NCI-H774 (cell line): ENCODE results near the gene DDN.
A peak's percentile ranks its signal among the peaks of the same experiment; 100 is the strongest.

ENCODE experiments used
- DNase-seq: peaks from one replicate; lab custom pipeline; 2025; lab: John Stamatoyannopoulos, UW

The DDN gene

DNA sequence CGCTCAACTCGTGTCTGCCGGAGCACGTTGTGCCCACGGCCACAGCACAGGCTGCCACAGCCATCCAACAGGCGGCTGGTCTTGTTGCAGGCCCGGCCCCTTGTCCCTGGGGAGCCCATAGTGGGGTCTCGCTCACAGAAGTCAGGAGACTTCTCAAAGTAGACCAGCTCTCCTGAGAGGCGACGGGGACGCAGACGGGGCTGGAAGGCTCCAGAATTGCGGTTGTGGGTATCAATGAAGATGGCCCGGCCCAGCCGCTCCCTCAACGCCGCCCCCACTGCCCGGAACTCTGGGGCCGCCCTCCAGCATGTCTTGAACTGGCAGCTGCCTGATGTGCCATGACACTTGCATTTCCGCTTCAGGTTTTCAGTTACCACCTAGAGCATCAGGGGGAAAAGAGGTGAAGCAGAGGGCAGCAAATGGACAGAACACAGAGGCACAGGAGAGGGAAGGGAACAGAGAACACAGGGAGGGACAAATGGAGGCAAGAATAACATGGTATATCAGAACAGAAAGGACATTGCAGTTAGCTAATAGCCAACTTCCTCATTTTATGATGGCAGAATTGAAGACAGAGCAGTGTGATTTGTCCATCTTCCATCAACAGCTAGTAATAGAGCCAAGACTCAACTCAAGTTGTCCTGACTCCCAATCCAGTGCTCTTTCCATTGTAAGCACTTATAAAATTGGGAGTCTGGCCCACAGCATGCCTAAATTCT lies 32.8 kb downstream of the DDN start:
- DNase-seq: no peak

DNA sequence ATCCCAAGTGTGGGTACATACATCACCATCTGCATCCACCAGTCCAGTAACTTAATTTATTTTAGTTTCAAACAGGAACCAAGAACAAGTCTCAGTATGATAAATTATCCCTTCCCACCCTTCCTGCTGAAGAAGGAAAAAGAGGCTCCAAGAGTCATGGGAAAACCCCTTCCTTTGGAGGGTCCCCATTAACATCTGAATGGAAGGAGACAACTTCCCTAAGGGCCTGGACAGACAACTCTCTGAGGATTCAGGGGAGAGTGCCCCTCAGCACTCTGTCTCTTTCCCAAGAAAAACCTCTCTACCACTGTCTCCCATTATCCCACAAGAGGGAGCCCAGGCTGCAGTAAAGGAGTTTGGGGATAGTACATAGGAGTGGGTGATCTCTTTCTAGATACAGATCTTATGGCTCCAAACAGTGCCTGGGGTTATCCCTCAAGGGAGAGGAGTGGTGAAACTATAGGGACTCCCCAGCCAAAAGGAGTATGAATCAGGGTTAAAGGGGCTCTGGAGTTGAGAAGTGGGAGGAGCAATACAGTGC lies 33.8 kb downstream of the DDN start:
- DNase-seq: no peak

DNA sequence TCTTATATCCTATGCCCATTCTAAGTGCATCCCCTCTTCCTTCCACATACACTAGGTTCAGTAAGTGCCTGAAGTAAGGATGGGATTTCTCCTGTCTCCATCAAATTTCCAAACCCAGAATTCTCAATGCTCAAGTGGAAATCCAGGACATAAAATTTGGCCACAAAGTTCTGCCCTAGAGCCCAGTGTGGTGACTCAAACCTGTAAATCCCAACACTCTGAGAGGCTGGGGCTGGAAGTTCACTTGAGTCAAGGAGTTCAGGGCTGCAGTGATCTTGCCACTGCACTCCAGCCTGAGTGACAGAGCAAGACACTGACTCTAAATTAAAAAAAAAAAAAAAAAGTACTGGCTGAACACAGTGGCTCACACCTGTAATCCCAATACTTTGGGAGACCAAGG lies 37.4 kb downstream of the DDN start:
- no peak for DNase-seq

DNA sequence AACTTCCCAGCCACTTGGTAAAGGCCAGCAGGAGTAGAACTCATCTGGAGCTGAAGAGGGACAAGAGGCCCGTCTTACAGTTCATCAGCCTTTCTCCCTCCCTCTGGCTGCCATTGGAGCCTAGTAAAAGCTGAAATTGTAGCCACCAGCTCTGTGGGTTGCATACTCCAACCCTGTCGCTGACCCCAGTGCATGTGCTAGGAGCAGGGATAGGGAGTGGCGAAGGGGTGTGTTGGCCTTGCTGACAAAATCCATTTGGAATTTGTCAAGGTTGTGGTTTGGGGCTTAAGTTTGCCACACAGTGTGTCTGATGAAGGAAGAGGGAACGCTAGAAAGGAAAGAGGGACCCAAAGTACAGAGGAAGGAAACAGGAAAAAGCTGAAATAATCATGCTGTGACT lies 37.8 kb downstream of the DDN start:
- no peak for DNase-seq

DNA sequence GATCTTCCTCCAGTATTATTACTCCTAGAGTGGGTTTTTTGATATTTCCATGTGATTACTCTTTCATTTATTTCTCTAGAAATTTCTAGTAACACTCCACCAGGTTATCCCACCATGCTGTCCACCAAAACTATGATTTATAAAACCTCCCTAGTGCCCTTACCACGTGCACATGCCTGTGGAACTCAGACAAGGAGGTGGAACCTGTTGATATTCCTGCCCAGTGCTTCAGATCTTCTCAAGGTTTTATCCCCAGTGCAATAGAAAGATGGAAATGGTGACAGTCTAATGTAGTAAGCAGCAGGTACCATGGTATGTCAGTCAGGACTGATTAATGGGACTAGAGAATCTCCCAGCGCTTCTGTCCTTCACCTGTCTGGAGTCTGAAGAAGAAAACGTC lies 38.3 kb downstream of the DDN start:
- no peak for DNase-seq

GRCh38 chr12:48958049-48958388 lies 41.2 kb downstream of the DDN start:
- DNase-seq: no peak

GRCh38 chr12:48957141-48958048 lies 41.8 kb downstream of the DDN start, which contains the start of gene ARF3:
TSS of gene ARF3 (minus strand) at chr12:48957487. CDS start at chr12:48941095, 16,392 bp downstream.
- peak; percentile 98 for DNase-seq

GRCh38 chr12:48956279-48957140 lies 42.7 kb downstream of the DDN start:
- peak; percentile 91 for DNase-seq

DNA sequence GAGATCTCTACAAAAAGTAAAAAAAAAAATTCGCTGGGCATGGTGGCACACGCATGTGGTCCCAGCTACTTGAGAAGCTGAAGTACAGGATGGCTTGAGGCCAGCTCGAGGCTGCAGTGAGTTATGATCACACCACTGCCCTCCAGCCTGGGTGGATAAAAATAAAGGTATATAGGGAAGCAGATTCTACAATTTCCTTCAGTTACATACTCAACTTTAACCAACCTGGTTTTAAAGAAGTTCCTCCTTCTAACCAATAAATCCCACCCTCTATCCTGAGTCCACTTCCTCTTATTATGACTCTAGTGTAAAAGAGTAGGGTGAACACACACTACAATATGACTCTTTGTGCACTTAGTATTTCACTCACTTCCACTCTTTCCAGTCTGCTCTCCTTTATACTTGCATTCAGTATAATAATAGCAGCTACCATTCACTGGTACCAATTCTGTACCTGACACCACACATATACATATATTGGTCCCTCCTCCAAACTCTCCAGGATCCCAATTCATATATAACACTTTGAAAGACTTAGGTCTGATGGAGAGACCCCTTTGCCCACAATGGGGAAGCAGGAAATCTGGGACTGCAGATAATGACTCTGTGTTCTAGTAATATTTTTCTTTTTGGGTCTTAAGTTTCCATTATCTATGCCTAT lies 44.2 kb downstream of the DDN start:
- DNase-seq: no peak

GRCh38 chr12:48954061-48954460 lies 45.1 kb downstream of the DDN start:
- DNase-seq: no peak

DNA sequence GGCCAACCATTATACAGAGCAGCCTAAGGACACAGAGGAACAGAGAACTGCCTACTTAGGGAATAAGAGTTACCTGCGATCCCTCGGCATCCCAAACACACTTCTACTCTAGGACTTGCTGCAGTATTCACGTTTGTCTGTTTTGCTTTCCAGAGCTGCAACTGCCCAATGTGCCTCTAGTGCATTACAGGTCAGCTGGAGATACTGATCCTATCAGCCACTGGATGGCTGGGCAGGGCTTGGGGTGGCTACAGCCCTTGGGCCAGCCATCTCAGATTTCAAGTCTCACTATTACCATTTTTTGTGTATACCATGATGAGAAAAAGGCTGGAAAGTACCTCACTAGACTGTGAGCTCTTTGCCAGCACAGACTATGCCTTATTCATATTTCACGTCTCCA lies 46.5 kb downstream of the DDN start:
- DNase-seq: no peak

- DNase-seq: no peak
These were observed 51.4 kb downstream of the DDN start for GRCh38 chr12:48947727-48948126.

- DNase-seq: no peak
These were observed 52.2 kb downstream of the DDN start for GRCh38 chr12:48946943-48947342.

- peak; percentile 9 for DNase-seq
These were observed 53.0 kb downstream of the DDN start for GRCh38 chr12:48946205-48946604.
